ENCODE measurements around the gene ZNF697. TPM values are rescaled to one million over a fixed set of nuclear protein-coding genes. Genes with fewer than 3 reads are reported as not detected.

ZNF697 gene
- total and polyA plus RNA-seq, 7 donors, result 1.3 to 4.9 (median 2.9) TPM

DNA sequence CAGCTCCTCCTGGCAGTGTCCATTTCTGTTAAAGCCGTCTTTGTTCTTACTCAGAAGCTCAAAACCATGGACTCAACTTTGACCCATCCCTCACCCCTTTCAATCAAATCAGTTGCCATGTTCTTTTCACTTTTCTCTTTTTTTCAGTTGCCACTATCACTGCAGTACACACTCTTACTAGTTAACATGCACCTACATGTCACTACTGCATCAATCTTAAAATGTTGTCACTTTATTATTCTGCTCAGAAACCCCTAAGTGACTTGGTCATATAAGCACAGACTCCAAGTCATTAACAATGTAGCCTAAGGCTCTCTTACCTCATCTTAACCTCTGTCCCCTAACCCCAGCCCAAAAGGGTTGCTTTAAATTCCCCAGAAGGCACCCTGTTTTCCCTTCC, 9.0 kb downstream of the ZNF697 start:
- H3K27ac ChIP-seq, result no peak overlapping the region
- no peaks in the 10 kb centered on the region for H3K9me3 ChIP-seq
- TF ChIP-seq, protein P1, sequence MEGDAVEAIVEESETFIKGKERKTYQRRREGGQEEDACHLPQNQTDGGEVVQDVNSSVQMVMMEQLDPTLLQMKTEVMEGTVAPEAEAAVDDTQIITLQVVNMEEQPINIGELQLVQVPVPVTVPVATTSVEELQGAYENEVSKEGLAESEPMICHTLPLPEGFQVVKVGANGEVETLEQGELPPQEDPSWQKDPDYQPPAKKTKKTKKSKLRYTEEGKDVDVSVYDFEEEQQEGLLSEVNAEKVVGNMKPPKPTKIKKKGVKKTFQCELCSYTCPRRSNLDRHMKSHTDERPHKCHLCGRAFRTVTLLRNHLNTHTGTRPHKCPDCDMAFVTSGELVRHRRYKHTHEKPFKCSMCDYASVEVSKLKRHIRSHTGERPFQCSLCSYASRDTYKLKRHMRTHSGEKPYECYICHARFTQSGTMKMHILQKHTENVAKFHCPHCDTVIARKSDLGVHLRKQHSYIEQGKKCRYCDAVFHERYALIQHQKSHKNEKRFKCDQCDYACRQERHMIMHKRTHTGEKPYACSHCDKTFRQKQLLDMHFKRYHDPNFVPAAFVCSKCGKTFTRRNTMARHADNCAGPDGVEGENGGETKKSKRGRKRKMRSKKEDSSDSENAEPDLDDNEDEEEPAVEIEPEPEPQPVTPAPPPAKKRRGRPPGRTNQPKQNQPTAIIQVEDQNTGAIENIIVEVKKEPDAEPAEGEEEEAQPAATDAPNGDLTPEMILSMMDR (IDR thresholded peaks at IDR 0.05), result no peak
- H3K4me1 ChIP-seq, result peaks cover 9% of the 10 kb centered on the region
- no peak overlapping the region for H3K4me3 ChIP-seq
- ATAC-seq (no peak), DNase-seq (no peak)
- WGBS, 3 donors, result 81 to 100% (median 90%) methylated on average over 1 of the region's 1 CpG
- H3K27me3 ChIP-seq (ENCODE audit: insufficient read depth in 3 of 3, low read length in 2 of 3), result no peaks in the 10 kb centered on the region
- intact Hi-C loops (cut with DNase I), result no loop called here
- no peaks in the 10 kb centered on the region for H3K36me3 ChIP-seq (ENCODE audit: insufficient read depth in 1 of 2, low read depth in 1 of 2)

DNA sequence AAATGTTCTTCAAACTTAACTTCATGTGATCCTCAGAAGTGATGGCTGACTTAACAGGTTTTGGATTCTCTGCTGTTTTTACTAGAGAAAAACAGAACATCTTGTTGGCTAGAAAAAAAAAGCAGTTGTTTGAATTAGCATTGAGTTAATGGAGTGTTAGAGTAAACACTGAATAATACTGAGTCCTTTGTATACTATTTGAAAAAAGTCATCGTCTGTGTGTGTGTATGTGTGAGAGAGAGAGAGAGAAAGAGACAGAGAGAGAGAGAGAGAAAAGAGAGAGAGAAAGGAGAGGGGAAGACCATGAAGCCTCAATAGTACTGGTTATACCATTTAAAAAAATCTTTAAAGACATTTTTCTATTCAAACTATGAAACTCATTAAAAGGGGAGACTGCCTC, 10.4 kb downstream of the ZNF697 start:
- Histone ChIP-seq H3K36me3 (ENCODE audit: insufficient read depth in 1 of 2, low read depth in 1 of 2) (no peaks in the 10 kb centered on the region), H3K4me1 (peaks cover 18% of the 10 kb centered on the region), H3K27ac (no peak overlapping the region), H3K9me3 (no peaks in the 10 kb centered on the region), H3K4me3 (no peak overlapping the region), H3K27me3 (ENCODE audit: insufficient read depth in 3 of 3, low read length in 2 of 3) (no peaks in the 10 kb centered on the region)
- intact Hi-C loops (cut with DNase I), result no loop called here
- DNase-seq (no peak), ATAC-seq (no peak)
- 80 to 84% (median 80%) methylated on average over 1 of the region's 1 CpG for WGBS, 3 donors
- TF ChIP-seq, protein P1 (IDR thresholded peaks at IDR 0.05), result no peak

DNA sequence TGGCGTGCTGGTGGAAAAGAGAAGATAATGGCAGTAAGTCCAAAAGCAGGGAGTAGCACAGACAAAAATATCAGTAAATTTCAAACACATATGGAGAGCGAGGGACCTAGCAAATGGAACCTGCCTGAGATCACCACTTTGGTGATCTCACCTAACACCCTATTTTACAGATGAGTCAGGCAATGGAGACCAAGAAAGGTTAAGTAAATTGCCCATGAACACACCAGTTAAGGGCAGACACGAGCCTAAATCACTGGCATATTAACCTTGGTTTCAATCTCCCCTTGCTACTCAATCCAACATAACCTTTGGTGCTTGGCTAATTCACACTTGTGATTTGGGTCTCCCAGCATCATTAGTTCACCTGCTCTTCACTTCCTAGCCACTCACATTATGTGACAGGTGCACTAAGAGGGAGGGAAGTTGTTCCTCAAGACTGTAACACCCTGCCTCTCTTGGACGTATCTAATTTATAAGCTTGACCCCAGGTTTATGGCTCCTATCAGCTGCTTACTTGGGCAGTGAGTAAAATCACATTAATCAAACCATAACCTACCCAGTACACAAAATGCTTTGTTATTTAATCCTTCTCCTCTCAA, 11.5 kb downstream of the ZNF697 start:
- Histone ChIP-seq H3K4me1 (peaks cover 27% of the 10 kb centered on the region), H3K9me3 (no peaks in the 10 kb centered on the region), H3K27ac (no peak overlapping the region), H3K27me3 (ENCODE audit: insufficient read depth in 3 of 3, low read length in 2 of 3) (no peaks in the 10 kb centered on the region), H3K36me3 (ENCODE audit: insufficient read depth in 1 of 2, low read depth in 1 of 2) (no peaks in the 10 kb centered on the region), H3K4me3 (no peak overlapping the region)
- 85 to 93% (median 85%) methylated on average over 4 of the region's 4 CpGs for WGBS, 3 donors
- DNase-seq (no peak), ATAC-seq (no peak)
- intact Hi-C loops (cut with DNase I), result no loop called here
- TF ChIP-seq, protein P1 (IDR thresholded peaks at IDR 0.05), result no peak

DNA sequence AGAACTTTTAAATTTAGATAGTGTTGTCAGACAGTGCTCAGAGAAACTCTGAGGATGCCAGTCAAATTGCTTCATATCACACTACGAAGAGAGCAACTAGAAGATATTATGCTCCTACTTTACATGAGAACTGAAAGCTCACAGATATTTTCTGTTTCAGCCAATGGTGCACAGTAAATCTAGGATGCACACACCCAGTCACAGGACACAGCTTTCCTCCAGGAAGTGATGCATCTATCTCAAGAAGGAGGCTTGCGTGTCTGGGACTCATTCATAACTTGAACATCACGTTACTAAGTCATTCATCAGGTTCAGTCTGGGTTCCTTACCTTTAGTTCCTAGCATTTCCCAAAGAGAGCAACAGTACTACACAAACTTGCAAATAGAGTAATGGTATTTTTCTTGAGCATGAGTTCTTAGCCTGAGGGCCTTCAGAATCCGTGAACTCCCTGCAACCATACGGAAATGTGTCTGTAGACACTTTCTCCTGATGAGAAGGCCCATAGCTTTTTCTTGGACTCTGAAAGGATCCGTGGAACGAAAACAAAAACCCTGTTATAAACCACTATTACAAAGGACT, 12.2 kb downstream of the ZNF697 start:
- DNase-seq (no peak), ATAC-seq (no peak)
- TF ChIP-seq, protein P1 (IDR thresholded peaks at IDR 0.05), result no peak
- H3K9me3 ChIP-seq, result no peaks in the 10 kb centered on the region
- H3K36me3 ChIP-seq (ENCODE audit: insufficient read depth in 1 of 2, low read depth in 1 of 2), result no peaks in the 10 kb centered on the region
- intact Hi-C loops (cut with DNase I), result no loop called here
- peak overlapping the region; percentile 13 for H3K27ac ChIP-seq
- WGBS, 3 donors, result 80 to 85% (median 80%) methylated on average over 7 of the region's 7 CpGs
- H3K4me3 ChIP-seq, result no peak overlapping the region
- no peaks in the 10 kb centered on the region for H3K27me3 ChIP-seq (ENCODE audit: insufficient read depth in 3 of 3, low read length in 2 of 3)
- peaks cover 31% of the 10 kb centered on the region for H3K4me1 ChIP-seq

DNA sequence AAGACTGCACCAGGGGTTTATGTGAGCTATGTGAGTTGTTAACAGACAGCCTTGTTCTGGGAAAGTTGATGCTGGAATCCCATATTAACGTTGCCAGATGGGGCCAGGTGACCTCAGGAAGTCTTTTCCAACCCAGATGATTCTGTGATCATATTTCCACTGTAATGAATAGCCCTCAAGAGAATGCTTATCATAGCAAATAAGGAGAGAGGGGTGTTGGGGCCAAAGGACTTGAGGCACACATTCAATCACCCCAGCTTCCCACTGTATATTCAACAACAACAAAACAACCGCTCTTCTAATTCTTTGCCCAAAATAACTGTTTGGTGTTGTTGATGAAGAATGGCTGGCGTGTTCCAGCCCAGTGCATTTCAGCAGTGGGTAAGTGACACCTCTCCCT, 14.1 kb downstream of the ZNF697 start:
- intact Hi-C loops (cut with DNase I), result no loop called here
- WGBS, 3 donors, result 24 to 36% (median 28%) methylated on average over 3 of the region's 3 CpGs
- Histone ChIP-seq H3K4me1 (peaks cover 32% of the 10 kb centered on the region), H3K4me3 (no peak overlapping the region), H3K27ac (no peak overlapping the region), H3K27me3 (ENCODE audit: insufficient read depth in 3 of 3, low read length in 2 of 3) (no peaks in the 10 kb centered on the region), H3K36me3 (ENCODE audit: insufficient read depth in 1 of 2, low read depth in 1 of 2) (no peaks in the 10 kb centered on the region), H3K9me3 (no peaks in the 10 kb centered on the region)
- DNase-seq (no peak), ATAC-seq (no peak)
- TF ChIP-seq, protein P1 (IDR thresholded peaks at IDR 0.05), result no peak
